ENCODE results near the gene CCNB1. TPM values are rescaled to one million over a fixed set of nuclear protein-coding genes. Genes with fewer than 3 reads are reported as not detected.
A peak's percentile ranks its signal among the peaks of the same experiment; 100 is the strongest.
"Not testable (repeated sequence)": the region's sequence is repeated elsewhere in the genome, so short reads cannot be mapped to it uniquely, and the experiment has no call there.

The CCNB1 gene
- total RNA-seq, 1 experiment from 2014 or later, result 262 TPM

DNA sequence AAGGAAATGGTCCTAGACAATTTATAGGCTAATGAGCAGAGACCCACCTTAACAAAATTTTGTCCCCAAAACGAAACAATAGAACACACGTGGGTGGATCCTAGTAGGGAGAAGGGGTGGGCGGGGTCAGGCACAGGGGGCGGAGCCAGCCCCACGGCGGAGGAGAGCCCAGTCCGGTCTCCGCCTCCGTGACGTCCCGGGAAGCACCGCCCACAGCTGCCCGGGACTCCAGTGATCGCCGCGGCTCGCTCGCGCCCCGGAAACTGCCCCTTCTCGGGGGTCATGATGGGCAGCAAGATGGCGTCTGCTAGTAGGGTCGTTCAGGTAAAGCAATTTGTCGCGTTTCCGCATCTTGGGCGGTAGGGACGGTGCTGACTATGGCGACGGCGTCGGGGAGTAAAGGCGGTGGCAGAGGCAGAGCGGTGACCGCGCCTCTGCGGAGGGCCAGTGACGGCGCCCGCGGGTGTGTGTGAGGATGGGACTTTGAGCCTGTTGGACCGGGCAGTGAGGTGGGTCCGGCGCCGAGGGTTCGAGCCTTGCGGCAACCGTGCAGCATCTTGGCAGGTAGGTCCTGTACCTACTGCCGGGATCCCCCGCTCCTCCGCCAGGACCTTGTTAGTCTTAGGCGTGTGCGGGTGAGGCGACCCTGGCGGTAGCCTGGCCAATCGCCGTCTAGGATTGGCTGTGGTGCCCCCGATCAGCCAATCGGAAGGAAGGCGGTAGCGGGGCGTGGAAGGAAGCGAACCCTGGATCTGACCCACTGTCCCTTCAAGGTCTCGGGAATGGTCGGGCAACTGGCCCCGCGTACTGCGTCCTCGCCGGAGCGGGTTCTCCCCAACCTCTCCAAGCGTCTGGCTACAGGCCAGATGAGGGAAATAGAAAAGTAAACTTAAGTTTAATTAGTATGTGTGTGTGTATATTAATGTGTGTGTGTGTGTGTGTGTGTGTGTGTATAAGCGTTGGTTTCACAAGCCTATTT, 50.9 kb downstream of the CCNB1 start:
- in situ Hi-C loops (cut with HindIII; ENCODE audit: low pct_unique_long_range_greater_than_20kb, low sequenced_read_pairs), result no loop called here
- TSS peak; percentile 72 for BruUV-seq (replicated peaks)
- TF ChIP-seq, protein P1, sequence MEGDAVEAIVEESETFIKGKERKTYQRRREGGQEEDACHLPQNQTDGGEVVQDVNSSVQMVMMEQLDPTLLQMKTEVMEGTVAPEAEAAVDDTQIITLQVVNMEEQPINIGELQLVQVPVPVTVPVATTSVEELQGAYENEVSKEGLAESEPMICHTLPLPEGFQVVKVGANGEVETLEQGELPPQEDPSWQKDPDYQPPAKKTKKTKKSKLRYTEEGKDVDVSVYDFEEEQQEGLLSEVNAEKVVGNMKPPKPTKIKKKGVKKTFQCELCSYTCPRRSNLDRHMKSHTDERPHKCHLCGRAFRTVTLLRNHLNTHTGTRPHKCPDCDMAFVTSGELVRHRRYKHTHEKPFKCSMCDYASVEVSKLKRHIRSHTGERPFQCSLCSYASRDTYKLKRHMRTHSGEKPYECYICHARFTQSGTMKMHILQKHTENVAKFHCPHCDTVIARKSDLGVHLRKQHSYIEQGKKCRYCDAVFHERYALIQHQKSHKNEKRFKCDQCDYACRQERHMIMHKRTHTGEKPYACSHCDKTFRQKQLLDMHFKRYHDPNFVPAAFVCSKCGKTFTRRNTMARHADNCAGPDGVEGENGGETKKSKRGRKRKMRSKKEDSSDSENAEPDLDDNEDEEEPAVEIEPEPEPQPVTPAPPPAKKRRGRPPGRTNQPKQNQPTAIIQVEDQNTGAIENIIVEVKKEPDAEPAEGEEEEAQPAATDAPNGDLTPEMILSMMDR (IDR thresholded peaks at IDR 0.05), result no peak
- TF ChIP-seq POLR2AphosphoS5 (IDR thresholded peaks at IDR 0.05; ENCODE audit: low read depth, low read length), result peak; percentile 83
- TF ChIP-seq SIN3A (IDR thresholded peaks at IDR 0.05; ENCODE audit: borderline replicate concordance, insufficient read depth, low read depth, low read length), result peak; percentile 72; the same call in 1 of the 2 replicates
- TF ChIP-seq TCF7L2 (IDR thresholded peaks at IDR 0.05; ENCODE audit: low read depth, low read length), result no peak
- TF ChIP-seq, protein P2, sequence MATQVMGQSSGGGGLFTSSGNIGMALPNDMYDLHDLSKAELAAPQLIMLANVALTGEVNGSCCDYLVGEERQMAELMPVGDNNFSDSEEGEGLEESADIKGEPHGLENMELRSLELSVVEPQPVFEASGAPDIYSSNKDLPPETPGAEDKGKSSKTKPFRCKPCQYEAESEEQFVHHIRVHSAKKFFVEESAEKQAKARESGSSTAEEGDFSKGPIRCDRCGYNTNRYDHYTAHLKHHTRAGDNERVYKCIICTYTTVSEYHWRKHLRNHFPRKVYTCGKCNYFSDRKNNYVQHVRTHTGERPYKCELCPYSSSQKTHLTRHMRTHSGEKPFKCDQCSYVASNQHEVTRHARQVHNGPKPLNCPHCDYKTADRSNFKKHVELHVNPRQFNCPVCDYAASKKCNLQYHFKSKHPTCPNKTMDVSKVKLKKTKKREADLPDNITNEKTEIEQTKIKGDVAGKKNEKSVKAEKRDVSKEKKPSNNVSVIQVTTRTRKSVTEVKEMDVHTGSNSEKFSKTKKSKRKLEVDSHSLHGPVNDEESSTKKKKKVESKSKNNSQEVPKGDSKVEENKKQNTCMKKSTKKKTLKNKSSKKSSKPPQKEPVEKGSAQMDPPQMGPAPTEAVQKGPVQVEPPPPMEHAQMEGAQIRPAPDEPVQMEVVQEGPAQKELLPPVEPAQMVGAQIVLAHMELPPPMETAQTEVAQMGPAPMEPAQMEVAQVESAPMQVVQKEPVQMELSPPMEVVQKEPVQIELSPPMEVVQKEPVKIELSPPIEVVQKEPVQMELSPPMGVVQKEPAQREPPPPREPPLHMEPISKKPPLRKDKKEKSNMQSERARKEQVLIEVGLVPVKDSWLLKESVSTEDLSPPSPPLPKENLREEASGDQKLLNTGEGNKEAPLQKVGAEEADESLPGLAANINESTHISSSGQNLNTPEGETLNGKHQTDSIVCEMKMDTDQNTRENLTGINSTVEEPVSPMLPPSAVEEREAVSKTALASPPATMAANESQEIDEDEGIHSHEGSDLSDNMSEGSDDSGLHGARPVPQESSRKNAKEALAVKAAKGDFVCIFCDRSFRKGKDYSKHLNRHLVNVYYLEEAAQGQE (IDR thresholded peaks at IDR 0.05; ENCODE audit: insufficient read depth in 1 of 2, low read depth in 2 of 2, low read length in 1 of 2), result no peak
- Histone ChIP-seq H3K4me3 (ENCODE audit: low read depth in 2 of 2, low read length in 2 of 2) (peak overlapping the region; percentile 90 to 95), H3K27me3 (ENCODE audit: control insufficient read depth, insufficient read depth, low read length) (no peaks in the 10 kb centered on the region), H3K9me3 (ENCODE audit: control insufficient read depth, insufficient read depth, low read depth, low read length) (no peaks in the 10 kb centered on the region), H3K27ac (ENCODE audit: low read length) (peak overlapping the region; percentile 92), H3K36me3 (ENCODE audit: control insufficient read depth, insufficient read depth, low read length) (no peaks in the 10 kb centered on the region), H3K4me1 (ENCODE audit: control insufficient read depth, insufficient read depth, low read length) (peaks cover 8% of the 10 kb centered on the region; the same call in 1 of the 2 replicates)
- ChIA-PET POLR2A (interaction anchor here (0.6 kb wide), 1 partner anchor 19 kb away, joined by 8 read pairs; no protein-coding TSS in a partner anchor), CTCF (interaction anchor here (0.6 kb wide), 1 partner anchor 125 kb away, joined by 4 read pairs; no protein-coding TSS in a partner anchor)
- intact Hi-C loops (cut with micrococcal nuclease; ENCODE audit: unreplicated experiment), result no loop called here
- DNase-seq (ENCODE audit: low read depth, low spot score) (peak; percentile 69), ATAC-seq (peak; percentile 98)

- Histone ChIP-seq H3K9me3 (ENCODE audit: control insufficient read depth, insufficient read depth, low read depth, low read length) (no peaks in the 10 kb centered on the region), H3K36me3 (ENCODE audit: control insufficient read depth, insufficient read depth, low read length) (no peaks in the 10 kb centered on the region), H3K4me1 (ENCODE audit: control insufficient read depth, insufficient read depth, low read length) (peaks cover 8% of the 10 kb centered on the region; the same call in 1 of the 2 replicates), H3K4me3 (ENCODE audit: low read depth in 2 of 2, low read length in 2 of 2) (no peak overlapping the region), H3K27ac (ENCODE audit: low read length) (no peak overlapping the region), H3K27me3 (ENCODE audit: control insufficient read depth, insufficient read depth, low read length) (no peaks in the 10 kb centered on the region)
- ATAC-seq (no peak), DNase-seq (ENCODE audit: low read depth, low spot score) (no peak)
- TF ChIP-seq, protein P2 (IDR thresholded peaks at IDR 0.05; ENCODE audit: insufficient read depth in 1 of 2, low read depth in 2 of 2, low read length in 1 of 2), result no peak
- TF ChIP-seq SIN3A (IDR thresholded peaks at IDR 0.05; ENCODE audit: borderline replicate concordance, insufficient read depth, low read depth, low read length), result no peak
- no peak for TF ChIP-seq TCF7L2 (IDR thresholded peaks at IDR 0.05; ENCODE audit: low read depth, low read length)
- TF ChIP-seq, protein P1 (IDR thresholded peaks at IDR 0.05), result no peak
- TF ChIP-seq POLR2AphosphoS5 (IDR thresholded peaks at IDR 0.05; ENCODE audit: low read depth, low read length), result no peak
- in situ Hi-C loops (cut with HindIII; ENCODE audit: low pct_unique_long_range_greater_than_20kb, low sequenced_read_pairs), result no loop called here
- POLR2A ChIA-PET, result interaction anchor here (0.7 kb wide), 2 partner anchors 15 to 103 kb away, joined by 5 to 6 read pairs; no protein-coding TSS in a partner anchor
- BruUV-seq (replicated peaks), result no TSS peak
- intact Hi-C loops (cut with micrococcal nuclease; ENCODE audit: unreplicated experiment), result no loop called here
- CTCF ChIA-PET, result no interaction called here
Observed at GRCh38 chr5:69219939-69220338, 53.0 kb downstream of the CCNB1 start.

DNA sequence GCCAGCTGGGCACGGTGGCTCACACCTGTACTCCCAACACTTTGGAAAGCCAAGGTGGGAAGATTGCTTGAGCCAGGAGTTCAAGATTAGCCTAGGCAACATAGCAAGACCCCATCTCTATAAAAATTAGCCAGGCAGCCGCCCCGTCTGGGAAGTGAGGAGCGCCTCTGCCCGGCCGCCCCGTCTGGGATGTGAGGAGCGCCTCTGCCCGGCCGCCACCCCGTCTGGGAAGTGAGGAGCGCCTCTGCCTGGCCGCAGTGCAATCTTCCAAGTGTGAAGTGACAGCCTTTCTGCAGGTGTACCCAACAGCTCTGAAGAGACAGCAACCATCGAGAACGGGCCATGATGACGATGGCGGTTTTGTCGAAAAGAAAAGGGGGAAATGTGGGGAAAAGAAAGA, 53.4 kb downstream of the CCNB1 start:
- DNase-seq (ENCODE audit: low read depth, low spot score); intact Hi-C loops (cut with micrococcal nuclease; ENCODE audit: unreplicated experiment); H3K4me3 ChIP-seq (ENCODE audit: low read depth in 2 of 2, low read length in 2 of 2); H3K27ac ChIP-seq (ENCODE audit: low read length); ATAC-seq; CTCF ChIA-PET; H3K9me3 ChIP-seq (ENCODE audit: control insufficient read depth, insufficient read depth, low read depth, low read length); BruUV-seq (replicated peaks); H3K4me1 ChIP-seq (ENCODE audit: control insufficient read depth, insufficient read depth, low read length); H3K36me3 ChIP-seq (ENCODE audit: control insufficient read depth, insufficient read depth, low read length); in situ Hi-C loops (cut with HindIII; ENCODE audit: low pct_unique_long_range_greater_than_20kb, low sequenced_read_pairs); H3K27me3 ChIP-seq (ENCODE audit: control insufficient read depth, insufficient read depth, low read length): not testable (repeated sequence)
- POLR2A ChIA-PET, result interaction anchor here (0.7 kb wide), 1 partner anchor 104 kb away, joined by 5 read pairs; no protein-coding TSS in a partner anchor
